Fibroblast of skin of abdomen (primary cell): ENCODE results near the gene INO80B.

Experiments used
- DNase-seq: peaks from one replicate; pipeline ENCODE4 v3.0.0-alpha.2; 2013

Gene INO80B

GRCh38 chr2:74503506-74504475 lies 48.9 kb downstream of the INO80B start:
- DNase-seq: no peak

GRCh38 chr2:74504591-74504990 lies 49.7 kb downstream of the INO80B start:
- DNase-seq: no peak

DNA sequence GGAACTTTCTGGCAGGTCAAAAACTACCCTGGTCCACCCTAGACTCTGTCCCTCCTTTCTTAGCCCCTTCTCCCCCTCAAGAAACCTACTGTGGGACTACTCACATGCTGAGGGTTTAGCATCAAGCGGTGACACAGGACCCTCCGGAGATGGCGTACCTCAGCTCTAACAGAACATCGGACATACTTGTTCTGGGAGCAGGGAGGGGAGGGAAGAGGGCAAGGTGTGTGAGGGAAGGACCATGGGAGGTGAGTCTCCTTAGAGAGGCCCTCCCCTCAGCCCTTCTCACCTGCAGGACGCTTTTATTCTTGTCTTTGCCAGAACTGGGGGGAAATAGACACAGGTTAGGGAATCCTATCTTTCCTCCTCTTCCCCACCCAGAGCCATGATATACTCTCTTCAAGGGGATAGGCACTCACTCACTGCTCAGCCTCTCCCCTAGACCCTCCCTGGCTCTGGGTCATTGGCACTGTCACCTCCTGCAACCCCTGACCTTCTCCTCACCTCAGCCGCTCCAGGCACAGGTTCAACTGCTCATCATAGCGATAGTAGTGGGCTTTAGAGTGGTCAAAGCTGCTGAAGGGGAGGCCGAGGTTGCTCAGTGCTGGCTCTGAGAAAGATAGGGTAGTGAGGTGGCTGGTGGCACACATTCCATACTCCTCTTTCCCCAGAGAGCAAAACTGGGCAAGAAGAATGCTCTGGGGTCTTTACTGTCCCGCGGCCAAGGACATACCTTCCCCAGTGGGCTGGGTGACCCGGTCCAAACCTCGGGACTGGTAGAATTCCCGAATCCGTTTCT lies 50.8 kb downstream of the INO80B start:
- no peak for DNase-seq

GRCh38 chr2:74507145-74507925 lies 52.4 kb downstream of the INO80B start, which contains the start of gene PCGF1:
Gene PCGF1, minus strand, starts transcription at chr2:74507695. Its CDS starts 27 bp downstream, at chr2:74507668.
- peak; percentile 98 for DNase-seq
